RWPE2 (cell line): ENCODE data around the gene VDAC1.

Source experiments
- ATAC-seq: fragments of 200-7000 bp; cut with Tn5 transposase; 3 replicates; pipeline ENCODE4 v1.9.1; 2021; ENCODE audit warnings: low read depth
- DNase-seq: peaks from one replicate; pipeline ENCODE4 v3.0.0-alpha.2; 2020; ENCODE audit warnings: low spot score
- H3K27ac ChIP-seq: fragments of 450-650 bp; 2 replicates; pipeline ENCODE4 v1.5.1; 2017; ENCODE audit warnings: mild to moderate bottlenecking; ENCODE audit not compliant: poor library complexity, severe bottlenecking
- H3K27me3 ChIP-seq: fragments of 250-450 bp; sonication (Bioruptor Pico); 2 replicates; pipeline ENCODE4 v1.5.1; 2021; ENCODE audit warnings: mild to moderate bottlenecking, moderate library complexity; ENCODE audit not compliant: insufficient read depth, poor library complexity, severe bottlenecking
- H3K36me3 ChIP-seq: fragments of 250-450 bp; sonication (Bioruptor Pico); 2 replicates; pipeline ENCODE4 v1.5.1; 2020; ENCODE audit warnings: low read depth, mild to moderate bottlenecking, moderate library complexity
- H3K4me1 ChIP-seq: fragments of 250-450 bp; sonication (Bioruptor Pico); 2 replicates; pipeline ENCODE4 v1.5.1; 2021; ENCODE audit warnings: mild to moderate bottlenecking, moderate library complexity; ENCODE audit not compliant: insufficient read depth, poor library complexity, severe bottlenecking
- H3K4me3 ChIP-seq: fragments of 250-450 bp; sonication (Bioruptor Pico); 2 replicates; pipeline ENCODE4 v1.5.1; 2021; ENCODE audit warnings: mild to moderate bottlenecking, moderate library complexity; ENCODE audit not compliant: severe bottlenecking
- H3K9me3 ChIP-seq: fragments of 250-450 bp; sonication (Bioruptor Pico); 2 replicates; pipeline ENCODE4 v1.5.1; 2021; ENCODE audit warnings: mild to moderate bottlenecking, moderate library complexity; ENCODE audit not compliant: severe bottlenecking
- CTCF ChIP-seq: fragments of 450-650 bp; IDR thresholded peaks from one replicate; pipeline ENCODE4 v1.5.1; 2017; ENCODE audit warnings: mild to moderate bottlenecking, moderate library complexity; ENCODE audit not compliant: poor library complexity, severe bottlenecking

VDAC1 gene

GRCh38 chr5:133966090-133966489 is 38.7 kb downstream of the VDAC1 start:
- no peak for DNase-seq
- ATAC-seq = no peak
- Histone ChIP-seq H3K36me3 (peaks cover 24% of the 10 kb centered on the region), H3K4me3 (no peak overlapping the region), H3K9me3 (peaks cover 7% of the 10 kb centered on the region), H3K27ac (no peak overlapping the region), H3K27me3 (no peaks in the 10 kb centered on the region), H3K4me1 (peaks cover 10% of the 10 kb centered on the region)
- no peak for TF ChIP-seq CTCF

GRCh38 chr5:133963493-133964128 is 41.2 kb downstream of the VDAC1 start:
- Histone ChIP-seq H3K9me3 (peaks cover 7% of the 10 kb centered on the region), H3K27ac (peak overlapping the region; percentile 2), H3K36me3 (peaks cover 39% of the 10 kb centered on the region), H3K4me3 (no peak overlapping the region), H3K4me1 (peaks cover 10% of the 10 kb centered on the region), H3K27me3 (no peaks in the 10 kb centered on the region)
- DNase-seq (no peak), ATAC-seq (no peak)
- no peak for TF ChIP-seq CTCF

- no peak; the same call in 2 of the 3 replicates for ATAC-seq
- Histone ChIP-seq H3K36me3 (peaks cover 43% of the 10 kb centered on the region), H3K9me3 (peaks cover 7% of the 10 kb centered on the region), H3K27ac (peak overlapping the region; percentile 2), H3K4me3 (no peak overlapping the region), H3K4me1 (peaks cover 10% of the 10 kb centered on the region), H3K27me3 (no peaks in the 10 kb centered on the region)
- no peak for DNase-seq
- no peak for TF ChIP-seq CTCF
Observed at GRCh38 chr5:133962801-133963476, 41.8 kb downstream of the VDAC1 start.

GRCh38 chr5:133962131-133962530 is 42.6 kb downstream of the VDAC1 start:
- no peak overlapping the region for H3K27ac ChIP-seq

More at GRCh38 chr5:133962131-133962530, 42.6 kb downstream of the VDAC1 start:
- TF ChIP-seq CTCF = no peak
- no peak overlapping the region for H3K4me3 ChIP-seq
- DNase-seq (no peak), ATAC-seq (no peak)
- H3K27me3 ChIP-seq = no peaks in the 10 kb centered on the region
- peaks cover 7% of the 10 kb centered on the region for H3K9me3 ChIP-seq
- peaks cover 49% of the 10 kb centered on the region for H3K36me3 ChIP-seq
- H3K4me1 ChIP-seq = peaks cover 7% of the 10 kb centered on the region
